IMR-90 (cell line): ENCODE data around the gene SLC25A38. TPM values are rescaled to one million over a fixed set of nuclear protein-coding genes. Genes with fewer than 3 reads are reported as not detected.

Source experiments
- ATAC-seq: fragments of 200-7000 bp; cut with Tn5 transposase; 2 replicates; pipeline ENCODE4 v1.9.1; 2020; ENCODE audit warnings: low read depth, mild to moderate bottlenecking, moderate library complexity
- BruUV-seq: library from RNA; stranded (reverse); fragments of 400-500 nt; replicated peaks from 2 replicates; lab custom pipeline; 2021; lab: Mats Ljungman, UMichigan
- CTCF ChIA-PET: fragments of 300-600 bp; formaldehyde crosslinking; extraction: SDS; loops from one replicate; lab custom pipeline; 2021; ENCODE audit warnings: antibody characterized with exemption; lab: Yijun Ruan, JAX
- POLR2A ChIA-PET: fragments of 300-600 bp; sonication (Branson Sonifier 250); formaldehyde crosslinking; loops from one replicate; lab custom pipeline; 2022; ENCODE audit warnings: antibody characterized with exemption; ENCODE audit not compliant: unreplicated experiment; lab: Charles Lee
- DNase-seq: peaks from one replicate; pipeline ENCODE4 v3.0.0; 2013
- H2AFZ ChIP-seq: replicated peaks from 2 replicates; pipeline ENCODE3; 2013; ENCODE audit warnings: low read length, mild to moderate bottlenecking; ENCODE audit not compliant: poor library complexity
- H2AK5ac ChIP-seq: 2 replicates; pipeline ENCODE4 v1.6.1; 2013; ENCODE audit warnings: low read depth, low read length, inconsistent platforms
- H2AK9ac ChIP-seq: replicated peaks from 2 replicates; pipeline ENCODE3; 2013; ENCODE audit warnings: mild to moderate bottlenecking, low read depth, low read length, moderate library complexity; ENCODE audit not compliant: poor library complexity
- H2BK120ac ChIP-seq: 2 replicates; pipeline ENCODE4 v1.6.1; 2013; ENCODE audit warnings: low read depth, low read length, inconsistent platforms
- H2BK15ac ChIP-seq: 3 replicates; pipeline ENCODE4 v1.6.1; 2013; ENCODE audit warnings: low read depth, low read length, inconsistent platforms
- H2BK20ac ChIP-seq: 2 replicates; pipeline ENCODE4 v1.6.1; 2013; ENCODE audit warnings: low read depth, mild to moderate bottlenecking, inconsistent platforms, low read length, moderate library complexity
- H2BK5ac ChIP-seq: 2 replicates; pipeline ENCODE4 v1.6.1; 2013; ENCODE audit warnings: mild to moderate bottlenecking, low read depth, low read length, inconsistent platforms; ENCODE audit not compliant: poor library complexity, severe bottlenecking
- H3K14ac ChIP-seq: replicated peaks from 2 replicates; pipeline ENCODE4 v1.6.1; 2013; ENCODE audit warnings: low read depth, low read length, inconsistent platforms
- H3K18ac ChIP-seq: 2 replicates; pipeline ENCODE4 v1.6.1; 2013; ENCODE audit warnings: low read depth, low read length, control low read depth
- H3K23ac ChIP-seq: 2 replicates; pipeline ENCODE4 v1.6.1; 2013; ENCODE audit warnings: low read depth, low read length, inconsistent platforms
- H3K27ac ChIP-seq: 2 replicates; pipeline ENCODE4 v1.5.1; 2013; ENCODE audit warnings: mild to moderate bottlenecking, control low read depth, low read length; ENCODE audit not compliant: insufficient read depth
- H3K27me3 ChIP-seq: 2 replicates; pipeline ENCODE4 v1.6.1; 2013; ENCODE audit warnings: low read length; ENCODE audit not compliant: control insufficient read depth, insufficient read depth
- H3K36me3 ChIP-seq: 2 replicates; pipeline ENCODE4 v1.6.1; 2013; ENCODE audit warnings: low read length, mixed read lengths; ENCODE audit not compliant: control insufficient read depth, insufficient read depth
- H3K4ac ChIP-seq: 2 replicates; pipeline ENCODE4 v1.6.1; 2013; ENCODE audit warnings: low read depth, low read length, inconsistent platforms
- H3K4me1 ChIP-seq: 2 replicates; pipeline ENCODE4 v1.6.1; 2013; ENCODE audit warnings: low read length, mixed read lengths; ENCODE audit not compliant: control insufficient read depth, insufficient read depth
- H3K4me2 ChIP-seq: 2 replicates; pipeline ENCODE4 v1.6.1; 2013; ENCODE audit warnings: low read depth, mild to moderate bottlenecking, control low read depth, low read length, moderate library complexity
- H3K4me3 ChIP-seq: 2 replicates; pipeline ENCODE4 v1.5.1; 2013; ENCODE audit warnings: low read depth, mild to moderate bottlenecking, control low read depth, low read length, moderate library complexity; ENCODE audit not compliant: insufficient read depth
- H3K56ac ChIP-seq: 2 replicates; pipeline ENCODE4 v1.6.1; 2013; ENCODE audit warnings: low read length, inconsistent platforms; ENCODE audit not compliant: insufficient read depth; ENCODE audit errors: extremely low read depth
- H3K79me1 ChIP-seq, 2 experiments: 2 replicates each; pipeline ENCODE4 v1.6.1; 2013; ENCODE audit warnings: low read length in 2 of 2, inconsistent platforms in 1 of 2, low read depth in 1 of 2
- H3K9ac ChIP-seq: 2 replicates; pipeline ENCODE4 v1.6.1; 2013; ENCODE audit warnings: low read depth, low read length, control low read depth
- H3K9me1 ChIP-seq: 2 replicates; pipeline ENCODE4 v1.6.1; 2013; ENCODE audit warnings: low read length, inconsistent platforms; ENCODE audit not compliant: insufficient read depth
- H3K9me3 ChIP-seq: 2 replicates; pipeline ENCODE4 v1.6.1; 2013; ENCODE audit warnings: low read length; ENCODE audit not compliant: control insufficient read depth, insufficient read depth
- H4K20me1 ChIP-seq: 2 replicates; pipeline ENCODE4 v1.6.1; 2013; ENCODE audit warnings: low read length, inconsistent platforms; ENCODE audit not compliant: insufficient read depth
- H4K5ac ChIP-seq: 2 replicates; pipeline ENCODE4 v1.6.1; 2013; ENCODE audit warnings: mild to moderate bottlenecking, low read depth, low read length, control low read depth
- H4K8ac ChIP-seq, 2 experiments: 2 replicates each; pipeline ENCODE4 v1.6.1; 2013; ENCODE audit warnings: low read depth in 2 of 2, low read length in 2 of 2, control low read depth in 1 of 2, inconsistent platforms in 1 of 2
- H4K91ac ChIP-seq: 2 replicates; pipeline ENCODE4 v1.6.1; 2013; ENCODE audit warnings: low read depth, low read length, inconsistent platforms; ENCODE audit not compliant: insufficient read depth
- CTCF ChIP-seq: conservative IDR thresholded peaks from 2 replicates; pipeline ENCODE4 v1.5.1; 2012; ENCODE audit warnings: mild to moderate bottlenecking, low read depth, low read length, improper control_type of control experiment
- WGBS, 2 experiments: methylation state at CpG; one replicate each; pipeline versions ENCODE4 v1.1.5 to v1.1.7; 2013; ENCODE audit warnings: missing lambda C conversion rate in 2 of 2; ENCODE audit not compliant: insufficient read length in 1 of 2; ENCODE audit errors: extremely low coverage in 2 of 2; 5-methylcytosine and 5-hydroxymethylcytosine counted together
- dilution Hi-C: fragments of 300-500 bp; cut with HindIII; formaldehyde crosslinking; loops from one replicate; pipeline ENCODE4 v1.14.3; 2018; ENCODE audit warnings: low sequenced_read_pairs; ENCODE audit not compliant: unreplicated experiment
- in situ Hi-C: fragments of 300-500 bp; cut with MboI; formaldehyde crosslinking; loops from 3 replicates; pipeline ENCODE4 v1.14.3; 2019; ENCODE audit warnings: low sequenced_read_pairs, inconsistent platforms, mixed read lengths
- intact Hi-C: fragments of 100-400 bp; cut with micrococcal nuclease; formaldehyde crosslinking; loops from 2 replicates; pipeline ENCODE4 v1.10.0; 2022
- polyA plus RNA-seq, 3 experiments: library from polyadenylated mRNA; depleted of rRNA; stranded (reverse); fragments of >200 nt; gene quantifications; 2 replicates each; pipeline ENCODE4 v1.2.3, GENCODE V29; 2012; ENCODE audit warnings: low replicate concordance in 1 of 3
- total RNA-seq: library from RNA; depleted of rRNA; stranded (reverse); fragments of >200 nt; gene quantifications from 2 replicates; pipeline ENCODE4 v1.2.3, GENCODE V29; 2012

The SLC25A38 gene
- total and polyA plus RNA-seq, 2 of the 4 experiments (the other 2 are of a cell fraction), result 17.4 to 22.6 TPM

- no peaks in the 10 kb centered on the region for H3K9me3 ChIP-seq
- peaks cover 0 to 11% of the 10 kb centered on the region in 2 experiments; a peak in 1 of 4 replicates for H3K79me1 ChIP-seq
- no peak overlapping the region for H2BK15ac ChIP-seq
- no peak overlapping the region for H2BK20ac ChIP-seq
- H2AFZ ChIP-seq, result no peak overlapping the region
- no peak for DNase-seq
- no peak overlapping the region for H3K18ac ChIP-seq
- no peak for ATAC-seq
- no peak overlapping the region for H3K23ac ChIP-seq
- peaks cover 7% of the 10 kb centered on the region; the same call in 1 of the 2 replicates for H4K20me1 ChIP-seq
- intact Hi-C loops (no loop called here), in situ Hi-C loops (no loop called here), dilution Hi-C loops (no loop called here)
- no peak overlapping the region for H4K5ac ChIP-seq
- no peak overlapping the region for H2AK9ac ChIP-seq
- no peak overlapping the region for H3K14ac ChIP-seq
- H3K4me1 ChIP-seq, result peaks cover 2% of the 10 kb centered on the region; the same call in 1 of the 2 replicates
- H4K8ac ChIP-seq, result no peak overlapping the region
- H3K4me2 ChIP-seq, result no peak overlapping the region
- TF ChIP-seq CTCF, result no peak
- no peak overlapping the region for H2AK5ac ChIP-seq
- H3K27me3 ChIP-seq, result peaks cover 3% of the 10 kb centered on the region; the same call in 1 of the 2 replicates
- no peak overlapping the region for H3K4me3 ChIP-seq
- no peak overlapping the region for H3K4ac ChIP-seq
- no peak overlapping the region for H3K27ac ChIP-seq
- no peak overlapping the region for H3K56ac ChIP-seq
- POLR2A ChIA-PET, result no interaction called here
- H3K9me1 ChIP-seq, result no peaks in the 10 kb centered on the region
- BruUV-seq, result no TSS peak
- H3K36me3 ChIP-seq, result no peaks in the 10 kb centered on the region
- no peak overlapping the region for H2BK5ac ChIP-seq
- 93% methylated on average over 3 of the region's 10 CpGs; no CpG with 5 or more reads in 1 of the 2 experiments for WGBS, 2 experiments
- no peak overlapping the region for H4K91ac ChIP-seq
- no peak overlapping the region for H3K9ac ChIP-seq
- CTCF ChIA-PET, result no interaction called here
- no peak overlapping the region for H2BK120ac ChIP-seq
Measured at GRCh38 chr3:39378957-39379777, 4.0 kb upstream of the SLC25A38 start.
